DND-41 (cell line): ENCODE results near the gene NCS1.

ENCODE experiments used
- CTCF ChIP-seq: IDR thresholded peaks from 2 replicates; pipeline ENCODE4 v1.5.1; 2012; ENCODE audit warnings: borderline replicate concordance, low read length, moderate library complexity, mild to moderate bottlenecking; ENCODE audit not compliant: poor library complexity, severe bottlenecking; ENCODE audit errors: extremely low read depth
- EZH2 ChIP-seq: IDR thresholded peaks from 3 replicates; pipeline ENCODE4 v1.6.1; 2012; ENCODE audit warnings: borderline replicate concordance, low read depth, mild to moderate bottlenecking, moderate library complexity, low read length, inconsistent platforms; ENCODE audit not compliant: severe bottlenecking

- TF ChIP-seq CTCF (no peak), EZH2 (no peak)
Observed at GRCh38 chr9:130193531-130194377, 21.6 kb downstream of the NCS1 start.
